Ovary (tissue), 9 donors: ENCODE measurements around the gene RPN2. TPM values are rescaled to one million over a fixed set of nuclear protein-coding genes. Genes with fewer than 3 reads are reported as not detected.

Experiments
- DNase-seq, 5 donors: peaks; one replicate each; pipeline ENCODE4 v3.0.0-alpha.2; 2019 to 2020
- H3K27ac ChIP-seq, 2 donors: fragments of 200-600 bp; one replicate each; pipeline versions ENCODE4 v1.5.1 to v1.8.0; 2019 to 2022
- H3K27me3 ChIP-seq: fragments of 200-600 bp; one replicate; pipeline ENCODE4 v1.8.0; 2022
- H3K36me3 ChIP-seq: fragments of 200-600 bp; sonication (generic); one replicate; pipeline ENCODE4 v1.5.1; 2019
- H3K4me1 ChIP-seq: one replicate; pipeline ENCODE4 v1.8.1; 2013; ENCODE audit warnings: mild to moderate bottlenecking, moderate library complexity; ENCODE audit not compliant: insufficient read depth
- H3K4me3 ChIP-seq: fragments of 200-600 bp; sonication (generic); one replicate; pipeline ENCODE4 v1.5.1; 2017
- H3K9me3 ChIP-seq, 2 donors: fragments of 200-600 bp in 1 of 2; sonication (generic) in 1 of 2; one replicate each; pipeline versions ENCODE4 v1.5.1 to v1.8.1; 2013 to 2019; ENCODE audit warnings: mild to moderate bottlenecking in 1 of 2, moderate library complexity in 1 of 2
- EP300 ChIP-seq: sonication (generic); formaldehyde crosslinking; IDR thresholded peaks from one replicate; pipeline ENCODE4 v1.6.1; 2017; ENCODE audit warnings: antibody characterized with exemption
- POLR2A ChIP-seq: fragments of 450-650 bp; IDR thresholded peaks from one replicate; pipeline ENCODE4 v1.6.1; 2017; ENCODE audit warnings: antibody characterized with exemption, mild to moderate bottlenecking, moderate library complexity
- WGBS, 3 donors: extraction: QIAGEN DNeasy Blood & Tissue Kit in 1 of 3; methylation state at CpG; one replicate each; pipeline versions ENCODE4 v1.1.5 to v1.1.7; 2013 to 2017; 5-methylcytosine and 5-hydroxymethylcytosine counted together
- intact Hi-C, 4 donors: fragments of 100-400 bp; cut with DNase I; formaldehyde crosslinking; loops; one replicate each; pipeline versions ENCODE4 v1.11.0 to v1.15.1; 2022 to 2023
- polyA plus RNA-seq, 2 donors: library from polyadenylated mRNA; stranded (reverse); fragments of 200-250 nt in 1 of 2; fragments of 350-450 nt in 1 of 2; fragmentation: Illumina TruSeq in 1 of 2; extraction: RNeasy Lipid Tissue Mini Kit (QIAGEN cat#74804) in 1 of 2; gene quantifications; one replicate each; pipeline ENCODE4 v1.2.3, GENCODE V29; 2013 to 2014
- total RNA-seq, 7 donors: library from RNA; depleted of rRNA in 2 of 7; stranded (reverse); fragments of >200 nt in 2 of 7; fragmentation: NEBNext Ultra II Directional in 3 of 7; extraction: Animal tissue kit (Norgen Biotek cat#: 25700) in 3 of 7; gene quantifications; one replicate each; pipeline versions ENCODE4 v1.1.0 to v1.2.4, GENCODE V29; 2016 to 2023
- TF ChIP-seq, protein P1 (sequence below), 3 donors: fragments of 450-650 bp in 2 of 3; fragments of 200-600 bp in 1 of 3; IDR thresholded peaks; one replicate each; pipeline versions ENCODE4 v1.5.1 to v1.8.0; 2016 to 2022; ENCODE audit warnings: antibody characterized with exemption in 3 of 3, mild to moderate bottlenecking in 1 of 3
- donor health status: DM: no; HTN: no; CAD: no; lungs with moderate emphysema.
- donor health status: DM: no; HTN: no; CAD: no.
- donor health status: Bipolar disorder and iron deficiency.
- donor health status: DM: yes; HTN: yes; CAD: no.
- donor health status: DM: no; HTN: no; CAD: no.
- donor health status: DM: yes; HTN: yes; CAD: no.

Gene RPN2
- total and polyA plus RNA-seq, 9 donors, result 58.3 to 213 (median 102) TPM

DNA sequence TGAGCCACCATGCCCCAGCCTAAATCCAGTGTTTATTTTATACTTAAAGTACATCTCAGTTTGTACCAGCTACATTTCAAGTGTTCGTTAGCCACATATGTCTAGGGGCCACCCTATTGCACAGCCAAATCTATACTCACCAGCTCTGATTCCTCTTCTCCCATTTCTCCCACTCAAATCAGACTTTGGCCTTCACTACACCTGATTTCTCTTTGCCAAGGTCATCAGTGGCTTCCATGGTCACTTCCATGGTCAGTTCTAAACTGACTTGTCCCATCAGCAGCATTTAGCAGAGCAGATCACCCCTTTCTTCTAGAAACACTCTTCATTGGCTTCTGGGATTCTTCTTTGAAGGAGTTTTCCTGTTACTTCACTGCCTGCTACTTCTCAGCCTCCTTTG lies 68.4 kb downstream of the RPN2 start:
- intact Hi-C loops, result no loop called here
- no peak overlapping the region for H3K27ac ChIP-seq

DNA sequence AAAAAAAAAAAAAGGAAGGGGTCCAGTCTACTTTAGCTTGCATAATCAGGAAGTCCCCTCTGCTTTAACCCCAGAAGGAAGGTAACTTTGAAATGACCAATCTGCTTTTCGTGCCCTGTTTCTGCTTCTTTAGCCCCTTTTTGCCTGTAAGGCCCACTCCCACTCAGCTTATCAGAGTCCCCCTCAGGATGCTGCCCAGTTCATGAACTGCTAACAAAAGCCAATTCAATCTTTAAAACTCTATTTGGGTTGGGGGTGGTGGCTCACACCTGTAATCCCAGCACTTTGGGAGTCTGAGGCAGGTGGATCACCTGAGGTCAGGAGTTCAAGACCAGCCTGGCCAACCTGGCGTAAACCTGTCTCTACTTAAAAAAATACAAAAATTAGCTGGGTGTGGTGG lies 70.2 kb downstream of the RPN2 start:
- intact Hi-C loops, result no loop called here

More for the DNA sequence above, 68.4 kb downstream of the RPN2 start:
- Histone ChIP-seq H3K4me3 (no peak overlapping the region), H3K4me1 (no peaks in the 10 kb centered on the region), H3K9me3 (no peaks in the 10 kb centered on the region), H3K27me3 (no peaks in the 10 kb centered on the region), H3K36me3 (no peaks in the 10 kb centered on the region)
- DNase-seq, result no peak
- 73 to 85% (median 84%) methylated on average over 1 of the region's 1 CpG for WGBS, 3 donors
- TF ChIP-seq EP300, result no peak
- TF ChIP-seq, protein P1, sequence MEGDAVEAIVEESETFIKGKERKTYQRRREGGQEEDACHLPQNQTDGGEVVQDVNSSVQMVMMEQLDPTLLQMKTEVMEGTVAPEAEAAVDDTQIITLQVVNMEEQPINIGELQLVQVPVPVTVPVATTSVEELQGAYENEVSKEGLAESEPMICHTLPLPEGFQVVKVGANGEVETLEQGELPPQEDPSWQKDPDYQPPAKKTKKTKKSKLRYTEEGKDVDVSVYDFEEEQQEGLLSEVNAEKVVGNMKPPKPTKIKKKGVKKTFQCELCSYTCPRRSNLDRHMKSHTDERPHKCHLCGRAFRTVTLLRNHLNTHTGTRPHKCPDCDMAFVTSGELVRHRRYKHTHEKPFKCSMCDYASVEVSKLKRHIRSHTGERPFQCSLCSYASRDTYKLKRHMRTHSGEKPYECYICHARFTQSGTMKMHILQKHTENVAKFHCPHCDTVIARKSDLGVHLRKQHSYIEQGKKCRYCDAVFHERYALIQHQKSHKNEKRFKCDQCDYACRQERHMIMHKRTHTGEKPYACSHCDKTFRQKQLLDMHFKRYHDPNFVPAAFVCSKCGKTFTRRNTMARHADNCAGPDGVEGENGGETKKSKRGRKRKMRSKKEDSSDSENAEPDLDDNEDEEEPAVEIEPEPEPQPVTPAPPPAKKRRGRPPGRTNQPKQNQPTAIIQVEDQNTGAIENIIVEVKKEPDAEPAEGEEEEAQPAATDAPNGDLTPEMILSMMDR (IDR thresholded peaks at IDR 0.05), result no peak
- TF ChIP-seq POLR2A, result no peak

DNA sequence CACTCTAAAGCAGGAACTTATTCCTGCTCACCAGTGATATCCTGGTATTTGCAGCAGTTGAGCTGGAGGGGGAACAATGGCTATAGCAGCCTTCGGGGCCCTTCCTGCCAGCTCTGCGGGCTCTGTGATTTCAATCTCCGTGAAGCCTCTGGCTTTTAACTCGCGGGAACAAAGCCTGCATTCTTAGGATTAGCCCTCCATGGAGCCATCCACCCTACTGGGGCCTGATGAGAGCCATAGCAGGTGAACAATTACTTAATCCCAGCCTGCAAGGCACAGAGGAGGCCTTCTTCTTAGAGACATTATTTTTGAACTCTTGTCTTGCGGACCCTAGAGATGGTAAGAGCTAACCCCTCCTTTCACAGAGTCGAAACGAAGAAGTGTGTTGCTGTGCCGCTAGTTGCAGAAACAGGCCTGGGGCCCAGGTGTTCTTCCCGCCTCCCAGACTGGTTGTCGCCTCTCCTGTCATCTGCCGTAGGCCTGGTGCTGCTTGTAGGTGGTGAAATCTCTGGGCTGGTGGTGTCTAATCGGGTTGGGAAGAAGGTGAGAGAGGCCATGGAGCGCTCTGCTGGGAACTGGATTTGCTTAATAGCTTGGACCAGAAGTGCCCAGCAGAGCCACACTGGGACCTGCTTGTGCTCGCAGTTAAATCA lies 72.8 kb downstream of the RPN2 start:
- WGBS, 3 donors, result 76 to 79% (median 78%) methylated on average over 15 of the region's 15 CpGs
- Histone ChIP-seq H3K27ac (no peak overlapping the region), H3K4me1 (no peaks in the 10 kb centered on the region), H3K36me3 (no peaks in the 10 kb centered on the region), H3K4me3 (no peak overlapping the region), H3K27me3 (no peaks in the 10 kb centered on the region), H3K9me3 (no peaks in the 10 kb centered on the region)
- intact Hi-C loops, result no loop called here
- DNase-seq, result no peak
- TF ChIP-seq EP300 (no peak), POLR2A (no peak)
- TF ChIP-seq, protein P1 (IDR thresholded peaks at IDR 0.05), result no peak

More for the DNA sequence above, 70.2 kb downstream of the RPN2 start:
- Histone ChIP-seq H3K4me3 (no peak overlapping the region), H3K9me3 (no peaks in the 10 kb centered on the region), H3K4me1 (no peaks in the 10 kb centered on the region), H3K36me3 (no peaks in the 10 kb centered on the region), H3K27ac (no peak overlapping the region), H3K27me3 (no peaks in the 10 kb centered on the region)
- no peak for DNase-seq
- no peak for TF ChIP-seq POLR2A
- WGBS, 3 donors, result 98 to 100% (median 99%) methylated on average over 2 of the region's 2 CpGs

DNA sequence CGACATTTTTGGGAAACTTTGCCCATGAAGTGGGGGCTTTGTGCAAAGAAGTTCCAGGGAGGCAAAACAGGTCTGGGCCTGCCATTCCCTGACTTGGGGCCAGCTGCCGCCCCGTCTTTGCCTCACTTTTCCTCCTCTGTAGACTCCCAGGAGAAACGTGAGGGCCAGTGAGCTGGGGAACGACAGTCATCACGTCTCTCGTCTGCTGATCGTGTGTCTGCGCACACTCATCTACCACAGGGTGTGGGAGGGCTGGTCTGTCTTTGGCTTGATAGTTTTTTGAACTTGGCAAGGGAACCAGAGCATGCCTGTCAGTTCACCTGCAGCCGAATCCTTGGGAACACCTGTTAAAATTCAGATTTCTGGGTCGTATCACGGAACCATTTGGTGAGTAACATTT lies 74.0 kb downstream of the RPN2 start:
- intact Hi-C loops, result no loop called here
- no peaks in the 10 kb centered on the region for H3K9me3 ChIP-seq
- DNase-seq, result no peak
- H3K36me3 ChIP-seq, result no peaks in the 10 kb centered on the region
- 77 to 82% (median 79%) methylated on average over 12 of the region's 12 CpGs for WGBS, 3 donors
- H3K27me3 ChIP-seq, result no peaks in the 10 kb centered on the region
- no peak for TF ChIP-seq EP300
- TF ChIP-seq, protein P1 (IDR thresholded peaks at IDR 0.05), result no peak
- no peak for TF ChIP-seq POLR2A
- no peaks in the 10 kb centered on the region for H3K4me1 ChIP-seq
- H3K27ac ChIP-seq, result no peak overlapping the region
- H3K4me3 ChIP-seq, result no peak overlapping the region

DNA sequence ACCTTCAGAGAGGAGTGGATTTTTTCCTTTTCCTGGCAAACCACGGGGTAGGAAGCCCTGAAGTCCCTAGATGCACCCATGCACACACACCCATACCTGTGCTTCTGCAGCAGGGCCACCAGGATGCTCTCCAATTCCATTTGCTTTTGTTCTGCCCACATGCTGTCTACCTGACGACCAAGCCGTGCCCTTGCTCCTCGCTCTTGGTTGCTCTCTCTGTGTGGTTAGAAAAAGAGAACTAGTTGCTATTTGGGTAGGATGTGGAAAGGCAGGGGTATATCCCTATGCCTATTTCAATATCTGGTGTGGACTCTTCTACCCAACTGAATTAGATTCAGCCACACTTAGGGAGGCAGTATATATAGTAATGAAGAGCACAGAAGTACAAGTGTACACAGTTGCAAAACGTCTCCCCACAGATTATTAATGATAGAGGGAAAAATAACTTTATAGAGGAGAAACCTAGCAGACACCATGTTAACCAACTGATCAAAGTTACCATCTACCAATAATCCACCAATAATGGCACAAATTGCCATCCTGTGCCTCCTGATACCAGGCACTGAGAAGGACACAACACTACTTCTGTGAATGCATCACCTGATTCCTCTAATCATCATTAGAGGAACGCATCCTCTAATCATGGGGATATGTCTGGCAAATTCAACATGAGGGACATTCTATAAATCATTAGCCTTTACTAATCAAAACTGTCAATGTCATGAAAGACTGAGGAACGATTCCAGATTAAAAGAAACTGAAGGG lies 75.2 kb downstream of the RPN2 start:
- TF ChIP-seq POLR2A (no peak), EP300 (no peak)
- TF ChIP-seq, protein P1 (IDR thresholded peaks at IDR 0.05), result no peak
- WGBS, 3 donors, result 83 to 85% (median 85%) methylated on average over 7 of the region's 7 CpGs
- H3K27ac ChIP-seq, result no peak overlapping the region

More for the DNA sequence above, 75.2 kb downstream of the RPN2 start:
- Histone ChIP-seq H3K36me3 (no peaks in the 10 kb centered on the region), H3K4me1 (no peaks in the 10 kb centered on the region), H3K4me3 (no peak overlapping the region), H3K9me3 (no peaks in the 10 kb centered on the region), H3K27me3 (no peaks in the 10 kb centered on the region)
- DNase-seq, result no peak
- intact Hi-C loops, result no loop called here
